Measurements from ENCODE around the gene OARD1.

The OARD1 gene

GRCh38 chr6:41038205-41038604 is 34.0 kb downstream of the OARD1 start:
- Histone ChIP-seq H3K4me1 (ENCODE audit: control insufficient read depth, insufficient read depth, low read length, poor library complexity, severe bottlenecking) (peaks cover 25% of the 10 kb centered on the region), H3K27ac (ENCODE audit: low read depth, low read length, severe bottlenecking) (no peak overlapping the region), H3K4me3 (ENCODE audit: extremely low read depth, insufficient read depth, low read length, poor library complexity, severe bottlenecking) (no peak overlapping the region), H3K9me3 (ENCODE audit: control insufficient read depth, low read length) (no peaks in the 10 kb centered on the region), H3K36me3 (ENCODE audit: control insufficient read depth, insufficient read depth, low read length) (no peaks in the 10 kb centered on the region)
- 94 to 100% methylated on average over 2 to 3 of the region's 3 CpGs for WGBS, 2 experiments (ENCODE audit: insufficient coverage in 2 of 2)

DNA sequence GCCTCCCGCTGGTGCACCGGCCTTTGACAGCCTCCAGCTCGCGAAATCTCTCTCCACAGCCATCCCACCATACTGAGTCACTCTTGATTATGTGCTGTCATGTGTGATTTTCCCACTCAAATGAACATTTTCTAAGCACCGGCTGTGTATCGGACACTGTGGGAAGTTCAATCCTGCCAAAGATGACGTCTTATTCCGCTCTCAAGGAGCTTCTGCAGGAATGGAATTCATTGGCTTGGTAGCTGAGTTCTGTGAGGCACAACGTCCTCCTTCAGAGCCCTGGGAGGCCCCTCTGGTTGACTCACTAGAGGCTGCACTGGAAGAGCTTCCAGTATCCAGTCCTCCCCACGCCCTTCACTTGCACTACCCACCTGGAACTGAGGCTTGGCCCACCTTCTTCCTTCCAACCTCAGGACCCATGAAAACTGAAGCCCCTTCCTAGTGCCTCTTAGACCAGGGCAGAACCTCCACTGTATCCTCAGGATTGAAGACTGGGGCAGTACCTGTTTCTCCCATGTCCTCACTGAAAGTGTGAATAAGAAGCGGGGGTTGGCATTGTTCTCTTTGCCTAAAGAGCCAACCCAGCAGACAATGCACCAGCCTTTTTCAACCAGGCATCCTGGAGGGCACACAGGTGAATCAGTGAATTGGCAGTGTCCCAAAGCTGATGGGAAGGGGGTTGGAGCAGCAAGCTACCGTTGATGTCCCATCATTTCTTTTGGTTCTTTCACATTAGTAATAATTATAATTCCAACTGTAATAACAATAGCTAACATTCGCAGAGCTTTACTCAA is 34.9 kb downstream of the OARD1 start:
- Histone ChIP-seq H3K4me1 (ENCODE audit: control insufficient read depth, insufficient read depth, low read length, poor library complexity, severe bottlenecking) (peaks cover 25% of the 10 kb centered on the region), H3K27ac (ENCODE audit: low read depth, low read length, severe bottlenecking) (no peak overlapping the region), H3K36me3 (ENCODE audit: control insufficient read depth, insufficient read depth, low read length) (no peaks in the 10 kb centered on the region), H3K4me3 (ENCODE audit: extremely low read depth, insufficient read depth, low read length, poor library complexity, severe bottlenecking) (no peak overlapping the region), H3K9me3 (ENCODE audit: control insufficient read depth, low read length) (no peaks in the 10 kb centered on the region)
- 91 to 92% methylated on average over 10 to 13 of the region's 13 CpGs for WGBS, 2 experiments (ENCODE audit: insufficient coverage in 2 of 2)

GRCh38 chr6:41036601-41037000 is 35.6 kb downstream of the OARD1 start:
- Histone ChIP-seq H3K27ac (ENCODE audit: low read depth, low read length, severe bottlenecking) (no peak overlapping the region), H3K4me3 (ENCODE audit: extremely low read depth, insufficient read depth, low read length, poor library complexity, severe bottlenecking) (no peak overlapping the region)
- 100% methylated on average over 2 of the region's 2 CpGs for WGBS, 2 experiments (ENCODE audit: insufficient coverage in 2 of 2)

GRCh38 chr6:41036186-41036585 is 36.0 kb downstream of the OARD1 start:
- Histone ChIP-seq H3K36me3 (ENCODE audit: control insufficient read depth, insufficient read depth, low read length) (no peaks in the 10 kb centered on the region), H3K9me3 (ENCODE audit: control insufficient read depth, low read length) (no peaks in the 10 kb centered on the region), H3K27ac (ENCODE audit: low read depth, low read length, severe bottlenecking) (no peak overlapping the region), H3K4me1 (ENCODE audit: control insufficient read depth, insufficient read depth, low read length, poor library complexity, severe bottlenecking) (peaks cover 22% of the 10 kb centered on the region), H3K4me3 (ENCODE audit: extremely low read depth, insufficient read depth, low read length, poor library complexity, severe bottlenecking) (no peak overlapping the region)
- 100% methylated on average over 1 of the region's 3 CpGs; no CpG with 5 or more reads in 1 of the 2 experiments for WGBS, 2 experiments (ENCODE audit: insufficient coverage in 2 of 2)

More at GRCh38 chr6:41036601-41037000, 35.6 kb downstream of the OARD1 start:
- H3K36me3 ChIP-seq (ENCODE audit: control insufficient read depth, insufficient read depth, low read length): no peaks in the 10 kb centered on the region
- no peaks in the 10 kb centered on the region for H3K9me3 ChIP-seq (ENCODE audit: control insufficient read depth, low read length)
- peaks cover 25% of the 10 kb centered on the region for H3K4me1 ChIP-seq (ENCODE audit: control insufficient read depth, insufficient read depth, low read length, poor library complexity, severe bottlenecking)

DNA sequence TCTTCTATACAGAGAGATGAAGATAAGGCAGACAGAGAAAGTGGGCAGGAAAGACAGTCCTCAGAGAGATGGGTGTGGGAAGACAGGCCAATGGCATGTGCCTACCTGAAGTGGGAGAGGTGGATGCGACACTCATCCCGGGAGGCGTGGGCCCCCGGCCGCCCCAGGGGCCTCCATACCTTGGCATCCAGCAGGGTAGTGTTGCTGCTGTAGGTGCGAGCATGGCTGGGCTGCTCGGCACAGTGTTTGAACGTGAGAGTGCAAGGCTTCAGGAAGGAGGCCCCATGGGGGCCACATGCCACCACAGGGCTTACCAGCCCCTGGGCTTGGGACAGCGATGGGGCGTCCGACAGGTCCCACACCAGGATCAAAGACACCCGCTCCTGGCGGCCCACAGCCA is 38.4 kb downstream of the OARD1 start:
- H3K9me3 ChIP-seq (ENCODE audit: control insufficient read depth, low read length): no peaks in the 10 kb centered on the region
- no peak overlapping the region for H3K27ac ChIP-seq (ENCODE audit: low read depth, low read length, severe bottlenecking)
- 90 to 96% methylated on average over 13 of the region's 13 CpGs for WGBS, 2 experiments (ENCODE audit: insufficient coverage in 2 of 2)
- no peak overlapping the region for H3K4me3 ChIP-seq (ENCODE audit: extremely low read depth, insufficient read depth, low read length, poor library complexity, severe bottlenecking)
- peaks cover 2% of the 10 kb centered on the region for H3K4me1 ChIP-seq (ENCODE audit: control insufficient read depth, insufficient read depth, low read length, poor library complexity, severe bottlenecking)
- no peaks in the 10 kb centered on the region for H3K36me3 ChIP-seq (ENCODE audit: control insufficient read depth, insufficient read depth, low read length)

GRCh38 chr6:41032830-41033229 is 39.3 kb downstream of the OARD1 start:
- 95 to 98% methylated on average over 12 of the region's 15 CpGs for WGBS, 2 experiments (ENCODE audit: insufficient coverage in 2 of 2)

GRCh38 chr6:41028561-41029412 is 43.4 kb downstream of the OARD1 start:
- H3K4me3 ChIP-seq (ENCODE audit: extremely low read depth, insufficient read depth, low read length, poor library complexity, severe bottlenecking): peak overlapping the region; percentile 41
- 49 to 50% methylated on average over 9 to 10 of the region's 13 CpGs for WGBS, 2 experiments (ENCODE audit: insufficient coverage in 2 of 2)
- H3K4me1 ChIP-seq (ENCODE audit: control insufficient read depth, insufficient read depth, low read length, poor library complexity, severe bottlenecking): peaks cover 12% of the 10 kb centered on the region
- H3K27ac ChIP-seq (ENCODE audit: low read depth, low read length, severe bottlenecking): peak overlapping the region; percentile 53
- no peaks in the 10 kb centered on the region for H3K36me3 ChIP-seq (ENCODE audit: control insufficient read depth, insufficient read depth, low read length)
- H3K9me3 ChIP-seq (ENCODE audit: control insufficient read depth, low read length): no peaks in the 10 kb centered on the region

More at GRCh38 chr6:41032830-41033229, 39.3 kb downstream of the OARD1 start:
- no peak overlapping the region for H3K27ac ChIP-seq (ENCODE audit: low read depth, low read length, severe bottlenecking)
- H3K9me3 ChIP-seq (ENCODE audit: control insufficient read depth, low read length): no peaks in the 10 kb centered on the region
- no peak overlapping the region for H3K4me3 ChIP-seq (ENCODE audit: extremely low read depth, insufficient read depth, low read length, poor library complexity, severe bottlenecking)
- H3K4me1 ChIP-seq (ENCODE audit: control insufficient read depth, insufficient read depth, low read length, poor library complexity, severe bottlenecking): peaks cover 9% of the 10 kb centered on the region
- no peaks in the 10 kb centered on the region for H3K36me3 ChIP-seq (ENCODE audit: control insufficient read depth, insufficient read depth, low read length)

- H3K27ac ChIP-seq (ENCODE audit: low read depth, low read length, severe bottlenecking): peak overlapping the region; percentile 53
- 6 to 7% methylated on average over 30 to 39 of the region's 45 CpGs for WGBS, 2 experiments (ENCODE audit: insufficient coverage in 2 of 2)
- no peaks in the 10 kb centered on the region for H3K36me3 ChIP-seq (ENCODE audit: control insufficient read depth, insufficient read depth, low read length)
- peaks cover 12% of the 10 kb centered on the region for H3K4me1 ChIP-seq (ENCODE audit: control insufficient read depth, insufficient read depth, low read length, poor library complexity, severe bottlenecking)
- no peaks in the 10 kb centered on the region for H3K9me3 ChIP-seq (ENCODE audit: control insufficient read depth, low read length)
- H3K4me3 ChIP-seq (ENCODE audit: extremely low read depth, insufficient read depth, low read length, poor library complexity, severe bottlenecking): peak overlapping the region; percentile 41
These were observed 44.2 kb downstream of the OARD1 start for GRCh38 chr6:41027799-41028560.

DNA sequence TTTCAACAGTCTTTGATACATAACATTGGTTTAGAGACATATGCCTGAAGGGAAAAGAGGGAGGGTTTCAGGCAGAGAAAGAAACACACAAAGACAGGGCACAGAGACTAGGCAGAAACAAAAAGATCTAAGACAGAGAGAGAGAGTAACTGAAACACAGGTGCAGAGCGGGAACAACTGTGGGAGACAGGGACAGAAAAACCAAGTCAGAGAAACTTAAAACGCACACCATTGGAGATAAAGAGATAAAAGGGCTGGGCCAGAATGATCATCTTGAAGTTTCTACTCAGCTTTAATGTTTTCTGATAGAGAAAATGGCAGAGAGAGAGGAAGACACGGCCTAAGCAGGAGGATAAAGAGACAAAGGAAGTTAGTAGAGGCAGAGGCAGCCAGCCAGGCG is 44.9 kb downstream of the OARD1 start:
- Histone ChIP-seq H3K4me3 (ENCODE audit: extremely low read depth, insufficient read depth, low read length, poor library complexity, severe bottlenecking) (peak overlapping the region; percentile 41), H3K27ac (ENCODE audit: low read depth, low read length, severe bottlenecking) (no peak overlapping the region), H3K9me3 (ENCODE audit: control insufficient read depth, low read length) (no peaks in the 10 kb centered on the region), H3K4me1 (ENCODE audit: control insufficient read depth, insufficient read depth, low read length, poor library complexity, severe bottlenecking) (peaks cover 12% of the 10 kb centered on the region), H3K36me3 (ENCODE audit: control insufficient read depth, insufficient read depth, low read length) (no peaks in the 10 kb centered on the region)
- 41 to 50% methylated on average over 2 to 4 of the region's 4 CpGs for WGBS, 2 experiments (ENCODE audit: insufficient coverage in 2 of 2)

DNA sequence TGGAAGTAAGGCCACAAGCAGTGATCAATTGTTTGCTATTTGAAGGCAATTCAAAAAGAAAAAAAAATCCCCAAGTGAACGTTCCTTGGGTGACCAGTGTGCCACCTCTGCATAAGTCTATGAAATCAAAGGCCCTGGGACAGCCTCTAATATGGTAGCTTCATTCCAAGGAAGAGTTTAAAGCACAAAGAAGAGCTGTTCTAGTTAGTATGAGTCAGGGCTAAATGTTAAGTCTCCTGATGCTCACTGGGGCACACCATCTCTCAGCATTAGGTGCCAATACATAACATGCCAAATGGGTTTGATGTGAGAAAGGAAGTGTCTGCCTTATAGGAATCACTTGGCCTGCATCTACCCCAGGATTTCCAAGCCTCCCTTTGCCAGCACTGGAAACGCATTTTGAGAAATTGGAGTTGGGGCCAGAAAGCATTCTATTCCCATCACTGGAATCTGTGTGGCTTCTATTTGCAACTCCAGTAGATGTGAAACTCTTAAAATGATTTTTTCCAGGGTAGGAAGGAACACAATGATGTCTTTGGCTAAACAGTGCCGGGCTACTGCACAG is 46.1 kb downstream of the OARD1 start:
- Histone ChIP-seq H3K4me3 (ENCODE audit: extremely low read depth, insufficient read depth, low read length, poor library complexity, severe bottlenecking) (no peak overlapping the region), H3K9me3 (ENCODE audit: control insufficient read depth, low read length) (no peaks in the 10 kb centered on the region), H3K4me1 (ENCODE audit: control insufficient read depth, insufficient read depth, low read length, poor library complexity, severe bottlenecking) (peaks cover 12% of the 10 kb centered on the region), H3K36me3 (ENCODE audit: control insufficient read depth, insufficient read depth, low read length) (no peaks in the 10 kb centered on the region), H3K27ac (ENCODE audit: low read depth, low read length, severe bottlenecking) (no peak overlapping the region)
- WGBS, 2 experiments (ENCODE audit: insufficient coverage in 2 of 2): 75 to 85% methylated on average over 2 to 3 of the region's 3 CpGs

All from mesodermal cell (in vitro differentiated cells).